ENCODE results near the gene SLC6A19.

Gene SLC6A19

DNA sequence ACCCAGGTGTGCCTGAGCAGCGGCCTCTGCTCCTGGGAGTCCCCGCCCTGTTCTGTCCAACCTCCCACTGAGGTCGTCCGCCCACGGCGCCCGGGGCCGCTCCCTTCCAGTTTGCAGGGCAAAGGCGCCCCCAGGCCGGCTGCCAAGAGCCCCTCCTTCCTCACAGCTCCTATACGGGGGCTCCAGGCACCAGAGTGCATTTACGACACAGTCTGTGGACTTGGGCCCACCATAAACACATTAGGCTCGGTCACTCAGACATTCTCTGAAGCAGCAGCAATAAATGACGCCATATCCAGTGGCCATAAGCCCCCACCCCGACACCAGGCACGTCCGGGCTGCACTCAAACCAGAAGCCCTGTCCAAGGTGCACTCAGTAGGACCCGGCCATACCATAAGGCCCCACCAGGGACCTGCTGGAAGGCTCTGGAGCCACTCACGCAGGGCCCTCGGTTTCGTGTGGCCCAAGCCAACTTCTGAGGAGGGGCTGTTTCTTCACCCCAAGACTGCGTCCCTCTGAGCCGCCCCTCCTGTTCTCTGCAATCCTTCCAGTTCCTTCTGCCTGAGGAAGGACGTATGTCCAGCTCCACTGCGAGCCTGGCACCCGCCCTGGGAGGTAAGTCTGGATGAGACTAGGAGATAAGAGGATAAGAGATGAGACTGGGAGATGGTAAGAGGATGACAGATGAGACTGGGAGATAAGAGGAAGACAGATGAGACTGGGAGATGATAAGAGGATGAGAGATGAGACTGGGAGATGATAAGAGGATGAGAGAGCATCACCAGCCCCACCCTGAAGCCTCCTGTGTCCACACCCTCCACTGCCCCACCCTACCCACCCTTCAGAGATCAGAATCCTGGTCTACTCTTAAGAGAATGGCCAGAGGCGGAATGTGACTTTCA, 50.5 kb downstream of the SLC6A19 start:
- Histone ChIP-seq H3K9me3 (no peaks in the 10 kb centered on the region), H3K4me1 (no peaks in the 10 kb centered on the region), H3K27me3 (ENCODE audit: low read depth) (no peaks in the 10 kb centered on the region; the same call in 1 of the 2 replicates), H3K4me3 (no peak overlapping the region), H3K36me3 (replicated peaks) (no peaks in the 10 kb centered on the region)
- DNase-seq (ENCODE audit: low spot score in 2 of 2), result no peak
- in situ Hi-C loops (cut with MboI; ENCODE audit: low sequenced_read_pairs), result no loop called here

DNA sequence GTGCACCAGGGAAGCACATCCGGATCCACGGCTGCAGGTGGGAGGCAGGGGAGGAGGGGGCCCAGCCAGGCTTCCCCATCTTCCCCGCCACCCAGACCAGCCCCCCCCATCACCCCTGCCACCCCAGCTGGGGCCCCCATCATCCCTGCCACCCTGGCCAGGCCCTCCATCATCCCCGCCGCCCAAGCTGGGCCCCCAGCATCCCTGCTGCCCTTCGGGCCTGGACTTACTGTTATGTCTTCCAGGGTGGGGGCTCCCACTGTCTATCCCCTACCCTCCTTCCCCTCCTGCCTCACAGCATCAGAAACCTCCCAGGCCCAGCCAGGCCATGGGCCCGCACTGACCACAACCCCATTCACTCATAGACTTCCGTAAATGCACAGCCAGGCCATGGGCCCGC, 51.3 kb downstream of the SLC6A19 start:
- Histone ChIP-seq H3K9me3 (no peaks in the 10 kb centered on the region), H3K4me3 (no peak overlapping the region), H3K36me3 (replicated peaks) (no peaks in the 10 kb centered on the region), H3K27me3 (ENCODE audit: low read depth) (no peaks in the 10 kb centered on the region; the same call in 1 of the 2 replicates), H3K4me1 (no peaks in the 10 kb centered on the region)
- DNase-seq (ENCODE audit: low spot score in 2 of 2), result no peak
- in situ Hi-C loops (cut with MboI; ENCODE audit: low sequenced_read_pairs), result no loop called here

DNA sequence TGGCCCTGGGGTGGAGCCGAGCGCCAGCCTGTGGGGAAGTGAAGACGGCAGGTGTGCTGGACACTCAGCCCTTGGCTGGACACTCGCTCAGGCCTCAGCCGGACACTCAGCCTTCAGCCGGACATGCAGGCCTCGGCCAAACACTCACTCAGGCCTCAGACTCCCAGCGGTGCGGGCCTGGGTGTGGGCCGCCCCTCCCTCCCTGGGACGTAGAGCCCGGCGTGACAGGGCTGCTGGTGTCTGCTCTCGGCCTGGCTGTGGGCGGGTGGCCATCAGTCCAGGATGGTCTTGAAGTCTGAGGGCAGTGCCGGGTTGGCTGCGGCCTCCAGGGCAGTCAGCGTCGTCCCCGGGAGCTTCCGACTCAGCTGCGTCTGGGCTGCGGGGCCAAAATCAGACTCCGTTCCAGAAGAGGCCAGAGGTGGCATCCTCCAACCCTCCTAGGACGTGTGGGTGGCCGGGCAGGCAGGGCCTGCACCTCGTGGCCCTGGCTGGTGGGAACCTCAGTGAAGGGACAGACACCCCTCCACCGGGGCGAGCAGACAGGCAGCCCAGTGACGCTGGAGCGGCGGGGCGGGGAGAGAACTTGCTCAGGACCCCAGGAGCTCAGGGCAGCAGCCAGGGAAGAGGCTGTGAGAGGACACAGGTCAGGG, 52.2 kb downstream of the SLC6A19 start:
- no peak overlapping the region for H3K4me3 ChIP-seq
- in situ Hi-C loops (cut with MboI; ENCODE audit: low sequenced_read_pairs), result no loop called here
- no peaks in the 10 kb centered on the region for H3K9me3 ChIP-seq
- no peaks in the 10 kb centered on the region; the same call in 1 of the 2 replicates for H3K27me3 ChIP-seq (ENCODE audit: low read depth)
- no peaks in the 10 kb centered on the region for H3K4me1 ChIP-seq
- no peaks in the 10 kb centered on the region for H3K36me3 ChIP-seq (replicated peaks)
- no peak for DNase-seq (ENCODE audit: low spot score in 2 of 2)

DNA sequence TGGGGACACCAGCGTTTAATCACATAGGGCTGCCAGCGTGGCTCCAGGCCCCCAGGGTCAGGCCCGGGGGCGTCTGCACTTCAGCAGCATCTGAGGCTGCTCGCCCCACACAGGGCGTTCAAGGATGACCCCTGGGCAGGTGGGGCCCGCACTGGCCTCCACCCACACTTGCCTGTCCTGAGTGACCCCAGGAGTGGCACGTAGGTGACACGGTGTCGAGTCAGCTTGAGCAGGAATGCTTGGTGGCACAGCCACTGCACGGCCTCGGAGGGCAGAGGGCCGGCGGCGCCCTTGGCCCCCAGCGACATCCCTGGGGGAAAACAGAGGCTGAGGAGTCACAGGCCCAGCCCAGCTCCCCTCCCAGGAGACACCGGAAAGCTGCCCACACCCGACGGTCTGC, 52.8 kb downstream of the SLC6A19 start:
- Histone ChIP-seq H3K9me3 (no peaks in the 10 kb centered on the region), H3K36me3 (replicated peaks) (no peaks in the 10 kb centered on the region), H3K4me1 (no peaks in the 10 kb centered on the region), H3K4me3 (no peak overlapping the region), H3K27me3 (ENCODE audit: low read depth) (no peaks in the 10 kb centered on the region; the same call in 1 of the 2 replicates)
- in situ Hi-C loops (cut with MboI; ENCODE audit: low sequenced_read_pairs), result no loop called here
- DNase-seq (ENCODE audit: low spot score in 2 of 2), result no peak

DNA sequence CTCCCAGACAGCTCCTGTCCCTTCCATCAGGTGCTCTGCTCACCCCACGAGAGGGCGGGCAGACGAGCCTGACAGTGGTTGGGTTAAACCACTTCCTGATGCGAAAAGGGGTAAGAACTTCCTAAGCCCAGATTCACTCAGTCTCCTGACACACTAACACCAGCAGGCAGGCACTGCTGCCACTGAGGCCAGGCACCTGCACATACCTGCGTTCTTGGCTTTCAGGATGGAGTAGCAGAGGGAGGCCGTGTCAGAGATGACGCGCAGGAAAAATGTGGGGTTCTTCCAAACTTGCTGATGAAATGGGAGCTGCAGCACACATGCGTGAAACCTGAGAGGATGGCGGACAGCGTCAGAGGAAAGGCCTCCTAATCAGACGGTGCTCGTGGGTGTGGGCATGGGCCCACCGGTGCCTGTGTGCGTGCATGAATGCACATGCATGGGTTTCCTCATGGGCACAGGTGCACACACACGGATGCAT, 53.7 kb downstream of the SLC6A19 start:
- no peak for DNase-seq (ENCODE audit: low spot score in 2 of 2)

GRCh38 chr5:1256776-1257175, 55.4 kb downstream of the SLC6A19 start:
- no peak overlapping the region for H3K4me3 ChIP-seq
- H3K9me3 ChIP-seq, result no peaks in the 10 kb centered on the region
- H3K27me3 ChIP-seq (ENCODE audit: low read depth), result no peaks in the 10 kb centered on the region
- H3K4me1 ChIP-seq, result no peaks in the 10 kb centered on the region
- in situ Hi-C loops (cut with MboI; ENCODE audit: low sequenced_read_pairs), result no loop called here
- DNase-seq (ENCODE audit: low spot score in 2 of 2), result no peak
- no peaks in the 10 kb centered on the region; the same call in 1 of the 2 replicates for H3K36me3 ChIP-seq (replicated peaks)

More for the DNA sequence above, 53.7 kb downstream of the SLC6A19 start:
- no peak overlapping the region for H3K4me3 ChIP-seq
- in situ Hi-C loops (cut with MboI; ENCODE audit: low sequenced_read_pairs), result no loop called here
- H3K4me1 ChIP-seq, result no peaks in the 10 kb centered on the region
- no peaks in the 10 kb centered on the region; the same call in 1 of the 2 replicates for H3K27me3 ChIP-seq (ENCODE audit: low read depth)
- H3K36me3 ChIP-seq (replicated peaks), result no peaks in the 10 kb centered on the region
- H3K9me3 ChIP-seq, result no peaks in the 10 kb centered on the region

GRCh38 chr5:1257363-1257762, 56.0 kb downstream of the SLC6A19 start:
- Histone ChIP-seq H3K9me3 (no peaks in the 10 kb centered on the region), H3K27me3 (ENCODE audit: low read depth) (no peaks in the 10 kb centered on the region), H3K4me3 (no peak overlapping the region), H3K4me1 (no peaks in the 10 kb centered on the region), H3K36me3 (replicated peaks) (no peaks in the 10 kb centered on the region; the same call in 1 of the 2 replicates)
- in situ Hi-C loops (cut with MboI; ENCODE audit: low sequenced_read_pairs), result no loop called here
- DNase-seq (ENCODE audit: low spot score in 2 of 2), result no peak

- no peaks in the 10 kb centered on the region for H3K4me1 ChIP-seq
- H3K27me3 ChIP-seq (ENCODE audit: low read depth), result no peaks in the 10 kb centered on the region
- DNase-seq (ENCODE audit: low spot score in 2 of 2), result no peak
- H3K9me3 ChIP-seq, result no peaks in the 10 kb centered on the region
- no peak overlapping the region for H3K4me3 ChIP-seq
- H3K36me3 ChIP-seq (replicated peaks), result no peaks in the 10 kb centered on the region; the same call in 1 of the 2 replicates
- in situ Hi-C loops (cut with MboI; ENCODE audit: low sequenced_read_pairs), result no loop called here
Measured at GRCh38 chr5:1257841-1258240, 56.4 kb downstream of the SLC6A19 start.

- H3K9me3 ChIP-seq, result no peaks in the 10 kb centered on the region
- in situ Hi-C loops (cut with MboI; ENCODE audit: low sequenced_read_pairs), result no loop called here
- H3K4me3 ChIP-seq, result no peak overlapping the region
- no peaks in the 10 kb centered on the region for H3K27me3 ChIP-seq (ENCODE audit: low read depth)
- H3K36me3 ChIP-seq (replicated peaks), result no peaks in the 10 kb centered on the region; the same call in 1 of the 2 replicates
- H3K4me1 ChIP-seq, result no peaks in the 10 kb centered on the region
- no peak for DNase-seq (ENCODE audit: low spot score in 2 of 2)
Measured at GRCh38 chr5:1259806-1260480, 58.5 kb downstream of the SLC6A19 start.

- Histone ChIP-seq H3K27me3 (ENCODE audit: low read depth) (no peaks in the 10 kb centered on the region), H3K36me3 (replicated peaks) (peaks cover 5% of the 10 kb centered on the region), H3K4me3 (no peak overlapping the region), H3K4me1 (no peaks in the 10 kb centered on the region), H3K9me3 (no peaks in the 10 kb centered on the region)
- DNase-seq (ENCODE audit: low spot score in 2 of 2), result no peak
- in situ Hi-C loops (cut with MboI; ENCODE audit: low sequenced_read_pairs), result no loop called here
Measured at GRCh38 chr5:1261643-1262042, 60.2 kb downstream of the SLC6A19 start.

GRCh38 chr5:1262381-1262780, 61.0 kb downstream of the SLC6A19 start:
- Histone ChIP-seq H3K36me3 (replicated peaks) (peaks cover 6% of the 10 kb centered on the region), H3K27me3 (ENCODE audit: low read depth) (no peaks in the 10 kb centered on the region), H3K4me1 (no peaks in the 10 kb centered on the region), H3K9me3 (no peaks in the 10 kb centered on the region), H3K4me3 (no peak overlapping the region)
- no peak for DNase-seq (ENCODE audit: low spot score in 2 of 2)
- in situ Hi-C loops (cut with MboI; ENCODE audit: low sequenced_read_pairs), result no loop called here

DNA sequence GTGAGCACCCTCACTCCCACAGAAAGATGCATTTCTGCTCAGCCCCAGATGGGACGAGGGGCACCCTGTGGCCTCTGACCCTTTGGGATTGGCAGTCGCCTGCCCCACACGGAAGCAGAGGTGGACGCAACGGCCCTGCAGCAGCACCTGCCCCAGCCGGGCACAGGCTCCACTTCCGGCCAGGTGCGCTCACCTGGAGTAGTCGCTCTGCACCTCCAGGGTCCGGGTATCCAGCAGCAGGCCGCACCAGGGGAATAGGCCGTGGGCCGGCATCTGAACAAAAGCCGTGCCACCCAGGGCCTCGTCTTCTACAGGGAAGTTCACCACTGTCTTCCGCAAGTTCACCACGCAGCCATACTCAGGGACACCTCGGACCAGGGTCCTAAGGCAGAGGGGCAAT, 62.8 kb downstream of the SLC6A19 start:
- Histone ChIP-seq H3K36me3 (replicated peaks) (peaks cover 8% of the 10 kb centered on the region), H3K4me3 (no peak overlapping the region), H3K4me1 (no peaks in the 10 kb centered on the region), H3K27me3 (ENCODE audit: low read depth) (no peaks in the 10 kb centered on the region), H3K9me3 (no peaks in the 10 kb centered on the region)
- in situ Hi-C loops (cut with MboI; ENCODE audit: low sequenced_read_pairs), result no loop called here
- no peak for DNase-seq (ENCODE audit: low spot score in 2 of 2)

DNA sequence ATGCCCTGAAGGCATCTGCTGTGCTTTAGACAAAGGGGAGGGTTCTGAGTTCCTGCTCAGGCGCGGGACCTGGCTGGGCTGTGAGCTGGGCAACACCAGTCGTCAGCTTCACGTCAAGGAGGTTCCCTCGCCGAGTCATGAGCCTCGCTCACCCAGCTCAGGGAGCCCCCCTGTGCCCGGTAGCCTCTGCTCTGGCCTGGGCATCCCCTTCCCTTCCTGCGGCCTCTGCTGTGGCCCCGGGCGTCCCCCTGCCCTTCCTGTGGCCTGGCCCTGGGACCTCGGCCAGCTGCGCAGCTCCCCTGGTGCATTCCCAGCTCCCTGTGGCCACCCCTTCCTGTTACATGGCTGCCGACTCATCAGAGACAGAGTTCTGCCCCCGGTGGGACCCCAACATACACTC, 63.6 kb downstream of the SLC6A19 start:
- no peaks in the 10 kb centered on the region for H3K4me1 ChIP-seq
- no peaks in the 10 kb centered on the region for H3K27me3 ChIP-seq (ENCODE audit: low read depth)
- DNase-seq (ENCODE audit: low spot score in 2 of 2), result no peak
- peaks cover 8% of the 10 kb centered on the region for H3K36me3 ChIP-seq (replicated peaks)
- in situ Hi-C loops (cut with MboI; ENCODE audit: low sequenced_read_pairs), result no loop called here
- no peak overlapping the region for H3K4me3 ChIP-seq
- H3K9me3 ChIP-seq, result no peaks in the 10 kb centered on the region
